ENCODE results near the gene VOPP1.

- TF ChIP-seq ZNF274 (IDR thresholded peaks at IDR 0.05; ENCODE audit: low read depth, low read length) (no peak), YY1 (IDR thresholded peaks at IDR 0.05; ENCODE audit: insufficient read depth, insufficient read length) (no peak), SUZ12 (IDR thresholded peaks at IDR 0.05; ENCODE audit: extremely low read depth, insufficient read depth, insufficient read length) (no peak)
These were observed 39.1 kb downstream of the VOPP1 start for GRCh38 chr7:55533050-55533728.

All from NT2/D1 (cell line).